Stimulated activated CD4-positive, alpha-beta T cell treated with anti-CD3 and anti-CD28 coated beads, Interleukin-12 subunit alpha, Interleukin-12 subunit beta, amount 100 ng/mL, for 4 hours (primary cell): ENCODE data around the gene ATP8B2.
A peak's percentile ranks its signal among the peaks of the same experiment; 100 is the strongest.
"Not testable (repeated sequence)": the region's sequence is repeated elsewhere in the genome, so short reads cannot be mapped to it uniquely, and the experiment has no call there.

Source experiments
- DNase-seq: peaks from one replicate; pipeline ENCODE4 v3.0.0-alpha.2; 2020

ATP8B2 gene

DNA sequence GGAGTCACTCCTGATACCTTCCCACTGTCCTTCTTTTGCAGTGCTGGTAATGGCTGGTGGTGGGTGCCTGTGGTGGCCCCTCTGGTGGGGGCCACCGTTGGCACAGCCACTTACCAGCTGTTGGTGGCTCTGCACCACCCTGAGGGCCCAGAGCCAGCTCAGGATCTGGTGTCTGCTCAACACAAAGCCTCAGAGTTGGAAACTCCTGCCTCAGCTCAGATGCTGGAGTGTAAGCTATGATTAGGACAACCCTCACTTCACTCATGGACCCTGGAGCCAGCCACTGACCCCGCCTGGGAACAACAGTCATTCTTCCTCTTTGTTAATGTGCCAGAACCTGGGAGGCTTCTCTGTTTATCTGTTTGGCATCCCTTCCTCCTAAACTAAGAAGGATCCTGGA lies 1.1 kb upstream of the ATP8B2 start:
- DNase-seq: no peak

DNA sequence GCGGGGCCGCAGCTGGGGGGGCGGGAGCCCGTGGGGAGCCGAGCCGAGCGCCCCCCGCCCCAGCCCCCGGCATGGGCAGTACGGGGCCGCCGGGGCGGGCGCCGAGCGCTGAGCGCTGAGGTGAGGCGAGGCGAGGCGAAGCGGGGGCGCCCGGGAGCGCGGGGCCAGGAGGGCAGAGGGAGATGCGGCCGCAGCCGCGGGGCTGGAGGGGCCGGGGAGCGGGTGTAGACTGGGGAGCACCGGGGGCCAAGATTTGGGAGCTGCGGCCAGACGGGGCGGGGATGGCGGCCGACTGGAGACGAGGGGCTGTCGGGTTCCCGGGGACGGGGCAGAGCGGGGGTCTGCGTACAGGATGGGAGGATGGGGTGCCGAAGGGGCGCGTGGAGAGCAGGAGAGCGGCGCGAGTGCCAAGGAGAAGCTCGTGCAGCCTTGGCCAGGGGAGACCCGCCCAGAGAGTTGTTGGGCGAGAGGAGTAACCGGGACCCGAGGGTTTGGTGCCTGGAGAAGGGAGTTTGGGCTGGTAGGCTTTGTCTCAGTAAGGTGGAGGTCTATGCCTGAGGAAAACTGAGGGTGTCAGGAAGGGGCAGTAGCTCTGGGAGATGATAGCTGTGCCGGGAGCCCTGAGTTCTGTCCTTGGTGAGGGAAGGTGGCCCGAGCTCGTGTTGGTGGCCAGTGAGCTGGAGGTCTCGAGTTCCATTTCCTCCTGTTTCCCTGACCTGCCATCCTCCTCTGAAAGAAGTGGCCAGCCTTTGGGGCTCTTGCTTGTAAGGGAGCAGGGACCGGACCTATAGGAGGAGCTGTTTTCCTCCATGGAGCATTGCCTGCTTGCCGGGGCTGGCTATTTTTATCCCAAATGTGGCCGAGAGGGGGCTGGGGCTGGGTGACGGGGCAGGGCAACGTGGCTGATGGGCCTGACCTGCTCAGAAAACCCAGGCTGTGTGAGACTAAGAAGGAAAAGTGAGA lies 539 bp downstream of the ATP8B2 start:
- peak; percentile 38 for DNase-seq

DNA sequence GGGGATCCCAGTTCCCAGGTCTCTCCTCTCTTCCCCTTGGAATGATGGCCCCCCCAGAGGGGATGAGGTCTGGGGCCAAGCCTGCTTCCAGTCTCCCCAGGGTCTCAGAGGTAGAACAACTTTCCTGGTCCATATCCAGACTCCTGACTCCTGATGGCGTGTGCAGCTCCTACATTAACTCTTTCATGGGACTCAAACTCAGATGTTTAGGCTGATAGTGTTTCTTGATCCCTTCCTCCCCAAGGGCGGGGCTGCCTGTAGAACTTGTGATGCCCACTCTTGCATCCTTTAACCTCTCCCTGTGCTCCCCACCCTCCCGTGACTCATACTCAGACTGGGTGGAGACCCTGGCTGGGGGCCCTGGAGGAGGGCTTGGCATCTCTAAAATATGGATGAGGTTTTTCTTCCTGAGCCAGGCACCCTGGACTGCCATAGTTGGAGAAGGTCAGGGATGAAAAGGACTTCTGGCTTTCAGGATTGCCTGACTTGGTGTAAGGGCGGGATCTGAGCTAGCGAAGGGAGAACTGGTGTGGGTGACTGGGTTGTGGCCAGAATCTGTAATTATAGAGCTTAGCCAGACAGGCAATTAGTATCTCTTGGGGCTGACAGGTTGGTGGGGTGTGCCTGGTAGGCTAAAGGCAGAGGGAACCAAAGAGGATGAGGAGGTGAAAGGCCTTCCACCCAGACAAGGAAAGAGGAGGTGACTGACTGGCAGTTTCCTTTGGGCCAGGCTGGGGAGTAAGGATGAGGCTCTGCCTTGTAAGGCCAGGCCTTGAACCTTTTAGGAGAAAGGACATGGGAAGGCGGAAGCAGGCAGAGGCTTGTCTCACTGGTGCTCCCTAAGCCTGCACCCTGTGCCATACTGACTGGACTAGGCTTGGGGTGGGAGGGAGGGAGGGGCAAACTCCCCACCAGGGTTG lies 1.5 kb downstream of the ATP8B2 start:
- no peak for DNase-seq

DNA sequence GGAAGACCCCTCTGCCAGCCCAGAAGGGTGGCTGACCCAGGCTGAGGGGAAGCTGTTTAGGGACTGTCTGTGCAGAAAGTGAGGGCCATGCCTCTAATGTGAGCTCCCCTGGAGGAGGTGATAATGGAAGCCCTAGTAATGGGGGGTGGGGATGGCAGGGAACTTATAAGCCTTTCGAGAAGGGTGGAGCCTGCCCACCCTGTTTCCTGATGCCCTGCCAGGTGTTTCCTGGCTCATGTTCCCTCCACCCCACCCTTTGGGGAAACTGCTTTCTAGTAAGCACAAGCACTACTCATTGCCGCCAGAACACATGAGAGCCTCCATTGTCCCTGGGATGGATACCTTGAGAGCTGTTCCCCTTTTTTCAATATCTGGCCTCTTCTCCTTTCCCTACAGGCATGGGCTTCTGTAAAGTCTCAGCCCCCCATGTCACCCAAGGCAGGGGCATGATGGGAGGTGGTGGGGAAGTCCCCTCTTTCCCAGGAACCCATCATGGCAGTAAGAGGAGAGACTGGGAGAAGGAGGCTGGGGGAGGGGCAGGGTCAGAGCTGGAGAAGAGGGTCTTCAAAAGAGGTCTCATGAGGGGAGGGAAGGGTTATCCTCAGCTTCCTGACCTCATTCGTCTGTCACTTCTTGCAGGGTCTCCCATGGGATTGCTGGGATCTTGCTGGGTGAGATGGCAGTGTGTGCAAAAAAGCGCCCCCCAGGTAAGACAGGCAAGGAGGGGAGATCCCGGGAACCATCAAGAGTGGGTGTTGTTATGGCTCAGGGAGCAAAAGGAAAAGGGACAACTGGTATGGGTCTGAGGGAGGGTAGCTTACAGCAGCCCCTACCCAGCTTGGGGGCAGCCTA lies 2.4 kb downstream of the ATP8B2 start:
- DNase-seq: no peak

DNA sequence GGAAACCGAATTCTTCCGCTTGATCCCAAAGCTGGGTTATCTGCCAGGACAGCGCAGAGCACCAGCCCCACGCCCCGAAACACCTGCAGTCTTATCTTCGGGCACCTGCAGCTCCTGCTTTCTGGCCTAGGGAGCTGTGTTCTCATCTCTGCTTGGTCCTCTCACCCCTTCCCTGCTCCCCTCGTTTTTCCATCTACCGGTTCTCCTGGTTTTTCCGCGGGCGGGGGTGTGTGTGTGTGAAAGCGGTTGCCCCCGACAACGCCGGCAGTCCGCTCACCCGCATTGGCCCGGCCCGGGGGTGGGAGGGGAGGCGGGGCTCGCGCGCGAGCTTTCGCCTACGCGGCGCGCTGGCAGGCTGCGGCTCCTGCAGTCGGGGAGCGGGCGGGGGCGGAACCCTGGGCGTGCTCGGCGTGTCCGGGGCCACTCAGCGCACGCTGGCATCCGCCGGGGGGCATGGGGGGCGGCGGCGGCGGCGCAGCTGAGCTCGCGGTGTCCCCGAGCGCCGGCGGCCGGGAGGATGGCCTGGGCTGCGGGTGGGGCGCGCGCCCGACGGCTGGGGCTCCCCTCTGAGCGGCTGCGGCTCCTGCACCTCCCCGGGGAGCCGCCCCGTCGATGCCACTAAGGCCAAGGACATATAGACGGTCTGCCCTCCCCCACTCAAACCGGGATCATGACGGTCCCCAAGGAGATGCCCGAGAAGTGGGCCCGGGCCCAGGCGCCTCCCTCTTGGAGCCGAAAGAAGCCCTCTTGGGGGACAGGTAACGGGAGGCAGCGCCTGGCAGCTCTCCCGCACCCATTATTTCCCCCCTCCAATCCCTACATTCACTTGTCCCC lies 3.2 kb downstream of the ATP8B2 start:
- peak; percentile 90 for DNase-seq

DNA sequence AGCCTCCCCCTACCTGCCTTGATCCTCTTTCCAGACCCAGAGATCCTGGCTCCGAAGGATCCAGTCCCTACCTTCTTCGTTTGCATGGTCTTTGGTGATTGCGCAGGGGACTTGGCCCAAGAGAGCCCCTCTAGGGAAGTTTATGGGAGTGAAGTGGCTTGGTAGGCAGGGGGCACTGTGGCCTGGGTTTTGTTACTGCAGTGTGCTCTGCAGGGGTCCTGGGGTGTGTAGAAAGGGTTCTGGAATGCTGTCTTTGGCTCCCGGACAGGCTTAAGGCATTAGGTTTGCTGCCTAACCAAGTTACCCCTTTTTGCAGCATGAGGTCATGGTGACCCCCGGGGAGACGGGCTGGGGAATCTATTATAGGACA lies 3.8 kb downstream of the ATP8B2 start:
- no peak for DNase-seq

DNA sequence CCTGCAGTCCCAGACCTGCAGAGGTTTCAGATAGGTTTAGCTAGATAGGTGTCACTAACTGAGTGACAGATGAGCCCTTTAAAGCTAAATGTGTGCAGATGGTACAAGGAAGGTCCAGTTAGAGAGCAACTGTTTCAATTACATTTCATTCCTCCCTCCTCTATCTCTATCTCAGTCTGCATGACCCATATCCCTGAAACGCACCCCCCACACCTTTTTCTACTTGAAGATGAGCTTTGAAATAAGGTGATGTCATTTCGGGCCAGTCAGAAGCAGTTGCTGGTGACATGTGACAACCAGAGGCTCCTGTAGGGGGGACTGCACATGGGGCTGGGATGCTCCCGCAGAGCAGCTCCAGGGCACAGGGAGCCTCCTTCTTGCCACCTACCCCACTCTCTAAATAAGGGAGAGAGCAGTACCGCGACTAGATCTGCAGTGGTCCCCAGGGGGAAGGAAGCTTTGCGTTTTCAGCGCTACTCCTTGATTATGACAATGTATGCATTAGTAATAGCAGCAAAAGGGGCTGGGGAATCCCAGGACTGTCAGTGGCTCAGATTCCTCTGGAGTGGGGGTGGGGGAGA lies 4.3 kb downstream of the ATP8B2 start:
- DNase-seq: no peak

DNA sequence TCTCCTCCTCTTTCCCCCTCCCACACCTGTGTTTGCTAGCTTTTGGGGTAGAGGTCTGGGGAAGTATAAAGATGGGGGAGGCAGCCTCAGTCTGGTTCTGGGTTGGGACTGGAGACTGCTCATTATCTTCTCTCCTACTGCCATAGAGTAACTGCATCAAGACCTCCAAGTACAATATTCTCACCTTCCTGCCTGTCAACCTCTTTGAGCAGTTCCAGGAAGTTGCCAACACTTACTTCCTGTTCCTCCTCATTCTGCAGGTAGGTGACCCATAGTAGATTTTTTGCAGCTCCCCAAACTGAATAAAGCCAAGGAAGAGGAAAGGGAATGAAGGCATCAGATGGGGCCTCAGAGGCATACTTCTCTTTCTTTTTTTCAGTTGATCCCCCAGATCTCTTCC lies 5.3 kb downstream of the ATP8B2 start:
- DNase-seq: no peak

DNA sequence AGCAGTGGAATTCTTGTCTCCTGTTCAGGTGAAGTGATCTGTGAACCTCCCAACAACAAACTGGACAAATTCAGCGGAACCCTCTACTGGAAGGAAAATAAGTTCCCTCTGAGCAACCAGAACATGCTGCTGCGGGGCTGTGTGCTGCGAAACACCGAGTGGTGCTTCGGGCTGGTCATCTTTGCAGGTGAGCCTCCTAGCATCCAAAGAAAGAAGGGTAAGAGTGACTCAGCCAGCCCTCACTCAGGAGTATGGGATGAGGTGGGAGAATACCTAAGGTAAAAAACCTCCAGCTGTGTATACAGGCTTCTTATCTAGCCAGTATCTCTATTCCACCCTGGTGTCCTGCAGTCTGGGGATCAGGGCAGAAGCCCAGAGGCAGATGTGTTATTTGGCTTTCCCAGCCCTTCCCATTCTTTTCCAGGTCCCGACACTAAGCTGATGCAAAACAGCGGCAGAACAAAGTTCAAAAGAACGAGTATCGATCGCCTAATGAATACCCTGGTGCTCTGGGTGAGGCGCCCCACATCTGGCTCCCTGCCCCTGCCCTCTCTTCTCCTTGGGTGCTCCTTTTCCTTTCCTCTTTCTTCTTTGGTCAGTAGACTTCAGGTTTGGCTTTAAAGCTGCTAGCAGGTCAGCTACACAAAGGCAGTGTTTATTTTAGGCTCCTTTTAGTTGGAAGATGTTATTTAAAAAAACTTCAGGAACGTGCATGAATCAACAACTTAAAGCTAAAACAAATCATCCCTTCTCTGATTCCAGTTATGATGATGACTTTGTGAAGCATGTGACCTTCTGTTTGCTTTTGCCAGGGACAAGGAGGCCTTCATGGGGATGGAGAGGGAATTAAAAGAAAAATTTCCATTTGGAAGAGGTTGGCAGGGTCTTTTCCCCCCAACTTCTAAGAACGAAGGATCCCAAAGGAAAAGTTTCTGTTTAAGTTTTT lies 9.0 kb downstream of the ATP8B2 start:
- no peak for DNase-seq

DNA sequence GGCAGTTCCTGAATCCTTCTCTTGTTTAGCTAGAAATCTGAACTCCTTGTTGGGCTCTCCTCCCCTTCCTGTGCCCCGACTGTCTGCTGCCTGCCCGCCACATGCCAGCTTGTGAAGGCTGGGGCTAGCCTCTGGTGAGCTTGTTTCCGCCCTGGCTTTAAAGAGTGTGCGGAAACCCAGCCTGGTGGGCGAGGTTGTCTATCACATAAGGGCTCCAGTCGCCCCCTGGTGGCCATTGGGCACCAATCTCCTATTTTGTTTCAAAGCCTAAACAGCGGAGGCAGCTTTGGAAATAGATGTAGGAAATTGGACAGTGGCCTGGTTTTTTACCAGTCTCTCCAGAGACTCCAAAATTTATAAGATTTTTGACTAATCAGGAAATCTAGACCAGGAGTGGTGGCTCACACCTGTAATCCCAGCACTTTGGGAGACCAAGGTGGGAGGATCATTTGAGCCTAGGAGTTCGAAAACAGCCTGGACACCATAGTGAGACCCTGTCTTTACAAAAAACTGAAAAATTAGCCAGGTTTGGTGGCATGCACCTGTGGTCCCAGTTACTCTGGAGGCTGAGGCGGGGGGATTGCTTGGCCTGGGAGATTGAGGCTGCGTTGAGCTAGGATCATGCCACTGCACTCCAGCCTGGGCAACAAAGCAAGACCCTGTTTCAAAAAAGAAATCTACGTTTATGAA lies 9.8 kb downstream of the ATP8B2 start:
- DNase-seq: peak; percentile 91

DNA sequence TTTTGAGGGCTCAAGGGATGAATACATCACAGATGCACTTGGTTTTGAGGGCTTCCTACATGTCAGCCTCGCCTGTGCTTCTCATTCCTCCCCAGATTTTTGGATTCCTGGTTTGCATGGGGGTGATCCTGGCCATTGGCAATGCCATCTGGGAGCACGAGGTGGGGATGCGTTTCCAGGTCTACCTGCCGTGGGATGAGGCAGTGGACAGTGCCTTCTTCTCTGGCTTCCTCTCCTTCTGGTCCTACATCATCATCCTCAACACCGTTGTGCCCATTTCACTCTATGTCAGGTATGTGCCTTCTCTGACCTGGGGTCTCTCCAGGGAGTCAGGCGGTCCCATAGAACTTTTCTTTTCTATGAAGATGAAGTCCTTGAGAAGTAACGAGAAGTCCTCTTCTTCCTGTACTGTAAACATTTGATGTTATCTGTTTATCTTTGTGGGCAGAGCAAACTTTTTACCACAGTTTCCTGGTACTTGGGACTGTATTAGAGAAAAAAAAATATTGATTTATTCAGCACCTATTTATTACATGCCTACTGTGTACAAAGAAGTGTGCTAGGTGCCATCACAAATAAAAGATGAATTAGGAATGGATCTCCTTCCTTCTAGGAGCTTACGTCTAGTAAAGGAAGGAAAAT lies 12.0 kb downstream of the ATP8B2 start:
- DNase-seq: no peak

DNA sequence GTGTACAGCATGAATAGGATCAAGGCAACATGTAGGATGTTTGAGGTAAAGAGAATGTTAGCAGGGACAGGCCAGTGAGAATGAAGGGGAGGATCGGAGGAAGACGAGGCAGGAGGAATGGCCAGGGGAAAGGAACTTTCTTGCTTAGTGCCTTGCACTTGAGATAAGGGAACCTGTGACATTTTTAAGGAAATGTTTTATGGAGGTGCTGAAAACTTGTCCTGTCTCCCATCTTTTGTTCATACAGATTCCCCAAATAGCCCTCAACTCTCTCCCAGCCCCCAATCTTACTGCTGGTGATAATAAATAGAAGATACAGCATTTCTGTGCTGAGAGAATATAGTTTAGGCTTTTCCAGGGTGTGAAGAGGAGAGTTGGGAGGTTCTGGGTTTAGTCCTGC lies 13.6 kb downstream of the ATP8B2 start:
- no peak for DNase-seq

DNA sequence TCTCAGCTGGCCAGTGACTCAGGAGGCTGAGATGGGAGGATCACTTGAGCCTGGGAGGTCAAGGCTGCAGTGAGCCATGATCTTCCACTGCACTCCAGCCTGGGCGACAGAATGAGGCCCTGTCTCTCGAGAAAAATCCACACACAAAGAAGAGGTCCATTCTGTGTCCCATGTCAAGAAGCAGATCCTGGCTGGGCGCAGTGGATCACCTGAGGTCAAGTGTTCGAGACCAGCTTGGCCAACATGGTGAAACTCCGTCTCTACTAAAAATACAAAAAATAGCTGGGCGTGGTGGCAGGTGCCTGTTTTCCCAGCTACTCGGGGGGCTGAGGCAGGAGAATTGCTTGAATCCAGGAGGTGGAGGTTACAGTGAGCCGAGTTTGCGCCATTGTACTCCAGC lies 16.0 kb downstream of the ATP8B2 start:
- not testable (repeated sequence) for DNase-seq

DNA sequence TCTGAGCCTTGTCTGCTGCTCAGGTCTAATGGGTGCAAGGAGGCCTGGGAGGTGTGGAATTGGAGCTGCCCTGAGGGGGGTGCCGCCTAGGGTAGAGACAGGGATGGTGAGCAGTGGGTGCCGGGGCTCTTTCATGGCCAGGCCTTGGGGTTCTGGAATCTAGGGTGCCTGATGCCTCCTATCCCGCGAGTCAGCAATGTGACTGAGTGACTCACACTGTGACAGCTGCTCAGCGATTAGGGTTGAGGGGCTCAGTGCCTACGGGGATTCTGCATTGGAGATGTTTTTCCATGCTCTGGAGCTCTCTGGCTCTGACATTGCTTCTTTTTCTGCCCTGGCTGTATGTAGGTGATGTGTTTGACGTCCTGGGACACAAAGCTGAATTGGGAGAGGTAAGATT lies 16.8 kb downstream of the ATP8B2 start:
- no peak for DNase-seq

DNA sequence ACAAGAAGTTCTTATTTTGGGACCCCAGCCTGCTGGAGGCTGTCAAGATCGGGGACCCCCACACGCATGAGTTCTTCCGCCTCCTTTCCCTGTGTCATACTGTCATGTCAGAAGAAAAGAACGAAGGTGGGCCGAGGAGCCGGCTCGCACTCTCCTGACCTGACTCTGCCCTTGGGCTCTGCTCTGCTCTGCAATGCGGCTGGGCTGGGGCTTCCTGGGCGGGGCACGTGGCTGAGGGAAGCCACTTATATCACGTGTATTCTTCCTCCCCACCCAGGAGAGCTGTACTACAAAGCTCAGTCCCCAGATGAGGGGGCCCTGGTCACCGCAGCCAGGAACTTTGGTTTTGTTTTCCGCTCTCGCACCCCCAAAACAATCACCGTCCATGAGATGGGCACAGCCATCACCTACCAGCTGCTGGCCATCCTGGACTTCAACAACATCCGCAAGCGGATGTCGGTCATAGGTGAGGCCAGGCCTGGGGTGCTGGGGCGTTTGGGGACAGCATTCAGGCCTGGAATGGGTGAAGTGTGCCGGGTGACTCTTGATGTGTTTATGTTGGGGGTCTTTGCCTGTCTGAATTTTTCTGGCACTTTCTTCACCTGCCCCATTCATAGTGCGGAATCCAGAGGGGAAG lies 17.6 kb downstream of the ATP8B2 start:
- peak; percentile 63 for DNase-seq

DNA sequence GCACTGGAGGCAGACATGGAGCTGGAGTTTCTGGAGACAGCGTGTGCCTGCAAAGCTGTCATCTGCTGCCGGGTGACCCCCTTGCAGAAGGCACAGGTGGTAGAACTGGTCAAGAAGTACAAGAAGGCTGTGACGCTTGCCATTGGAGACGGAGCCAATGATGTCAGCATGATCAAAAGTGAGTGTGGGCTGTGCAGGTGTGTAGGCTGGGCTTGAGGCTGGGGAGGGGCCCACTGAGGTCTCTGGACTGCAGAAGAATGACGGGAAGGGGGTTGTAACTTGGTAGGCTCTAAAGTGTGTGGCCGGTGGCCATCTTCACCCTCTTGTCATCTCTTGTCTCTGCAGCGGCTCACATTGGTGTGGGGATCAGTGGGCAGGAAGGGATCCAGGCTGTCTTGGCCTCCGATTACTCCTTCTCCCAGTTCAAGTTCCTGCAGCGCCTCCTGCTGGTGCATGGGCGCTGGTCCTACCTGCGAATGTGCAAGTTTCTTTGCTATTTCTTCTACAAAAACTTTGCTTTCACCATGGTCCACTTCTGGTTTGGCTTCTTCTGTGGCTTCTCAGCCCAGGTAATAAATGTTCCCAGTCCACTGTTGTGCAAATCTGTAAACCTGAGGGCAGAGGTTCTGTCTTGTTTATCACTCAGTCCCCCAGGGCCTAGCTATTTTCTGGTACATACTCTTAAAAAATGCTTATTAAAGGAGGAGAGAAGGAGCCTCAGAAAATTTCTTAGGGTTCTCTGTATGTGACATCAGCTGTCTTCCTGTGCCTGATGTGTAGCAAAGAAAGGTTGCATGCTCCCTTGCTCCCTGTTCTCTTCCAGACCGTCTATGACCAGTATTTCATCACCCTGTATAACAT lies 19.9 kb downstream of the ATP8B2 start:
- DNase-seq: peak; percentile 71

DNA sequence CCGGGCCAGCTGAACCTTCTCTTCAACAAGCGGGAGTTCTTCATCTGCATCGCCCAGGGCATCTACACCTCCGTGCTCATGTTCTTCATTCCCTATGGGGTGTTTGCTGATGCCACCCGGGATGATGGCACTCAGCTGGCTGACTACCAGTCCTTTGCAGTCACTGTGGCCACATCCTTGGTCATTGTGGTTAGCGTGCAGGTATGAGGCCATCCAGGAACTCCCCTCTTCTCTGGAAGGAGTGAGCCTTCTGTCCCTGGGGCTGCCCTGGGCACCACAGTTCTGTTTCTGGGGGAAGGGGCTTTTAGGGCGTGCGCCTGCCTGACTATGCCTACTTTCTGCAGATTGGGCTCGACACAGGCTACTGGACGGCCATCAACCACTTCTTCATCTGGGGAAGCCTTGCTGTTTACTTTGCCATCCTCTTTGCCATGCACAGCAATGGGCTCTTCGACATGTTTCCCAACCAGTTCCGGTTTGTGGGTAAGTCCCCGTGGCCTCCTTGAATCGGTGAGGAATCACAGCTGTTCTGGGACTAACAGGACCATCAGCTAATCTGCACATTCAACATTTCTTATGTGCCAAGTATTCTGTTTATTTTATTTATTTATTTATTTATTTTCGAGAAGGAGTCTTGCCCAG lies 21.1 kb downstream of the ATP8B2 start:
- DNase-seq: no peak
